Thyroid gland (tissue), 4 donors: ENCODE measurements around the gene NKX1-1.

Experiments
- POLR2A ChIP-seq, 2 donors: fragments of 450-650 bp; IDR thresholded peaks; one replicate each; pipeline ENCODE4 v1.6.1; 2017; ENCODE audit warnings: antibody characterized with exemption in 2 of 2, mild to moderate bottlenecking in 2 of 2, moderate library complexity in 1 of 2
- TF ChIP-seq, protein P1 (sequence below), 6 experiments: fragments of 200-600 bp in 3 of 6; fragments of 450-650 bp in 3 of 6; sonication (generic) in 3 of 6; IDR thresholded peaks; one replicate each; pipeline ENCODE4 v1.5.1; 2016 to 2019; ENCODE audit warnings: antibody characterized with exemption in 6 of 6, mild to moderate bottlenecking in 2 of 6, inconsistent platforms in 1 of 6, moderate library complexity in 1 of 6

DNA sequence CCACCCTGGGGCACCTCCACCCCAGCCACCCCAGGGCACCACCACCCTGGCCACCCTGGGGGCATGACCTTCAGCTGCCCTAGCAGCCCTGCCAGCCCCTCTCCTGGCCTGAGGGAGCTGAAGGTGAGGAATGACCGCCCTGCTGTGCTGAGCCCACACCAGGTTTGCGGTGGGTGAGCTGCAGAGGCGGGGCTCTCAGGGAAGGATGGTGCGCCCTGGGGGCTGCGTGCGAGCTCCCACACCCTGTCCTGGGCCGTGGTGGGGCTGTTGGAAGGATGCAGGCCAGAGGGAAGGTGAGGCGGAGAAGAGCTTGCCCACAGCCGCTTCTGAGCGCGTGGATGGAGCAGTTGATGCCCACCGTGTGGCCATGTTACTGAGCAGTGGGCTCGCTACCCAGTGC lies 41.5 kb downstream of the NKX1-1 start:
- no peak for TF ChIP-seq POLR2A (IDR thresholded peaks at IDR 0.05)
- TF ChIP-seq, protein P1, sequence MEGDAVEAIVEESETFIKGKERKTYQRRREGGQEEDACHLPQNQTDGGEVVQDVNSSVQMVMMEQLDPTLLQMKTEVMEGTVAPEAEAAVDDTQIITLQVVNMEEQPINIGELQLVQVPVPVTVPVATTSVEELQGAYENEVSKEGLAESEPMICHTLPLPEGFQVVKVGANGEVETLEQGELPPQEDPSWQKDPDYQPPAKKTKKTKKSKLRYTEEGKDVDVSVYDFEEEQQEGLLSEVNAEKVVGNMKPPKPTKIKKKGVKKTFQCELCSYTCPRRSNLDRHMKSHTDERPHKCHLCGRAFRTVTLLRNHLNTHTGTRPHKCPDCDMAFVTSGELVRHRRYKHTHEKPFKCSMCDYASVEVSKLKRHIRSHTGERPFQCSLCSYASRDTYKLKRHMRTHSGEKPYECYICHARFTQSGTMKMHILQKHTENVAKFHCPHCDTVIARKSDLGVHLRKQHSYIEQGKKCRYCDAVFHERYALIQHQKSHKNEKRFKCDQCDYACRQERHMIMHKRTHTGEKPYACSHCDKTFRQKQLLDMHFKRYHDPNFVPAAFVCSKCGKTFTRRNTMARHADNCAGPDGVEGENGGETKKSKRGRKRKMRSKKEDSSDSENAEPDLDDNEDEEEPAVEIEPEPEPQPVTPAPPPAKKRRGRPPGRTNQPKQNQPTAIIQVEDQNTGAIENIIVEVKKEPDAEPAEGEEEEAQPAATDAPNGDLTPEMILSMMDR (IDR thresholded peaks at IDR 0.05) = no peak
